SKM-1 (cell line): ENCODE data around the gene YKT6.
"Not testable (repeated sequence)": the region's sequence is repeated elsewhere in the genome, so short reads cannot be mapped to it uniquely, and the experiment has no call there.

Experiments used
- DNase-seq: peaks from one replicate; lab custom pipeline; 2025; ENCODE audit not compliant: unreplicated experiment; lab: John Stamatoyannopoulos, UW

Gene YKT6

GRCh38 chr7:44172352-44172751 is 28.4 kb upstream of the YKT6 start:
- DNase-seq, result no peak

DNA sequence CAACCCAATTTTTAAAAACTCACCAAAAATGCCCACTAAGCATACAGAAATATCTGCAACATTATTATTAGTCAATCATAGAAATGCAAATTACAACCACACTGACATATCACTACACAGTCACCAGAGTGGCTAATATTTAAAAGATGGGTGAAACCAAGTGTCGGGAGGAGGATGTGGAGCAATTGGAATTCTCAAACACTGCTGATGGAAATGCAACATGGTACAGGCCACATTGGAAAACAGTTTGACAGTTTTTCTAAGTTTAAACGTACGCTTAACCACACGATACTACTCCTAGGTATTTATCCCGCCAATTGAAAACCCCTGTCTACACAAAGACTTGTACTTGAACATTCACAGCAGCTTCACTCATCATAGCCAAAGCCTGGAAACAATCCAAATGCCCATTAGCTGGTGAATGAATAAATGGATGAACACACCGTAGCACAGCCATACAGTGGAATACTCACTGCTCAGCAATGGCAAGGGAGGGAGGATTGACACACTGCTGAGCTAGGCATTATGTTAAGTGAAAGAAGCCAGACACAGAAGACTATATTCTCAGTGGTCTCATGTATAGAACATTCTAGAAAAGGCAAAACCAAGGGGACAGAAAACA is 27.9 kb upstream of the YKT6 start:
- DNase-seq, result no peak

- no peak for DNase-seq
Observed at GRCh38 chr7:44173911-44174693, 26.7 kb upstream of the YKT6 start.

DNA sequence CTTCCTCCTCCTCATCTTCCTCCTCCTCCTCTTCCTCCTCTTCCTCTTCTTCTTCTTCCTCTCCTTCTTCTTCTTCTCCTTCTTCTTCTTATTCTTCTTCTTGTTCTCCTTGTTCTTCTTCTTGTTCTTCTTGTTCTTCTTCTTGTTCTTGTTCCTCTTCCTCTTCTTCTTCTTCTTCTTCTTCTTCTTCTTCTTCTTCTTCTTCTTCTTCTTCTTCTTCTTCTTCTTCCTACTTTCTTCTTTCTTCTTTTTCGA is 26.2 kb upstream of the YKT6 start:
- DNase-seq, result not testable (repeated sequence)

- no peak for DNase-seq
Observed at GRCh38 chr7:44175730-44176129, 25.0 kb upstream of the YKT6 start.

DNA sequence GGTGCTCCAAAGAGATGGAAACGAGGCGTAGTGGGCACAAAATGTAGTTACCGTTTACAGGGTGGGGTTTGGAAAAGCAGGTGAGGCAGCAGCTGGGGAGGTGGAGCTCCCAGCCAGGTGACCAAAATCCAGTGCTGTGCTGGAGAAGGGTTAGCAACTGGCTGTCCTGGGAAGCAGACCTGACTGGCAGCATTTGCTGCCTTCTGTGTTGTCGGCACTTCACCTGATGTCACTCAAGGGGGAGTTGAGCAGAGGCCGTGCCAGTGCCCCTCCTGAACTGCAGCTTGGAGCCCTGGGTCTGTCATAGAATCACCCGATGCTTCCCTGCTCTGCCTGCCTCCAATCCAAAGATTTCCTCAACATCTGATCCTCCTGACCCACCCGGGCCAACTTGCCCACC is 24.3 kb upstream of the YKT6 start:
- no peak for DNase-seq

DNA sequence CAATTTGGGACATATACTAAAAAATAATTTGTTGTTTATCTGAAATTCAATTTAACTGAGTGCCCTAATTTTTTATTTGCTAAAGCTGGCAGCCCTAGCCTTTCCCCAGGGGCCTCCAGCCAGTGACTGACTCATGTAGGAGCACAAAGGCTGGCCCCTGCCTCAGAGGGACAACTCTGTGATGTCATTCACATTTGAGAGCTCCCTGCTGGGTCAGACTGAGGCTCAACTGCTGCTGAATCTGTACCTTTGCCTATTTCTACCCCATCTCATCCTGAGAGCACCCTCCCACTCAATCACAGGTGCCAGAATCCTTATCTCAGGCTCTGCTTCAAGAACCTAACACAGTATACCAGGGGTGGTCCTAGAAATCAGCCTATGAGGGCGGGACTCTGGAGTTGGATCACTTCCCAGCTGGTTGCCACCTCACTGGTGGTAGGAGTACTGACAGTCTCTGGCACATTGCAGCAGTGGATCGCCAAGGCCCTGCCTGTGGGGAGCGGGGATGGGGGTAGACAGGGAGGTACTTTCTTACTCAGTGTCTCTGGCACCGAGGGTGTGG is 23.1 kb upstream of the YKT6 start:
- DNase-seq, result no peak

DNA sequence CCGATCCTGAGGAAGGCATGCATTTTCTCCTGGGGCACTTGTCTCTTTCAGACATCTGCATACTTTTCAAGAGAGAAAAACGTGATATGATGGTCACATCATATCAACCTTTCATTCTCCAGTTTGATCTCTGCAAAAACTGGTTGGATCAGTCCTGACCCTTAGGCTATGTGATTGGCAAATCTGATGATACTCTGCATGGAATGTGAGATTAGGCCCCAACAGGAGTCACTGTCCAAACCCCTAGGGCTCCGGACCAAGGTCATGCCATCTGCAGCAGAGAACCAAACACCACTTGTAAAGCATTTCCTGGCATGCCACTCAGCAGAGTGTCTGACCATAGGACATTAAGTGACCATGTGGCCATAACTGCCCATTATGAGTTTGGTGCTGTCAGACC is 20.1 kb upstream of the YKT6 start:
- DNase-seq, result no peak

DNA sequence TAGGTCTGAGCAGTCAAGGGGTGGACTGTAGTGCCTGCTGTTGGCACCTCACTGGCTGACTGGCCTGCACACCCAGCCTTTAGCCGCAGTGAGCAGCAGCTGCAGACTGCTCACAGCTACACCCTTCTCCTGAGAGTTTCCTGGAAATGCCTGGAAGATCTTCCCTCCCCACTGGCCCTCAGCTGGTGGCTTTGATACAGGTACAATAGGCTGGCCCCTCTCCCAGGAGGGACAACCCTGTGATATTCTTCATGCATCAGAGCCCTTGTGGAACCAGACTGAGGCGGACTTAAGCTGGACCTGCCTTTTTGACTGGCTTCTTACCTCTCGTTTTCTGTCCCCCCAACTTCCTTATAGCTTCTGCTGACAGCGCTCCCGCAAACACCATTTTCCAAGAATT is 18.0 kb upstream of the YKT6 start:
- DNase-seq, result no peak

DNA sequence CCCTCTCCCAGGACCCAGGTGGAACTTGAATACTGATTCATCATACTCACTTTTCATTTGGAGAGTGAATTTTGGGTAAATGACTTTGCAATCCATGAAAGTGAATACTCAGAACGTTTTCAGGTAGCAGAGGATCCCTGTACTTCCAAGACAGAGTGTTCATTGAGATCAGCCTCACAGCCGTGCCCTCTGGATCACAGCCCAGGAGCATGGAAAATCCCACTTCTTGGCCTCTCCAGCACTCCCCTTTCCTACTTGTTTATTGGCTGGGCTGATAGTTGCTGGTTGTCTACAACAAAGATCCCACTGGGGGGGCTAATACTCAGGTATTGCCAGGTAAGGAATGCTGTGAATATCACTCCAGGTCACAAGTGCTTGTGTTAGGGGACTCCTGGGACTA is 17.4 kb upstream of the YKT6 start:
- no peak for DNase-seq

DNA sequence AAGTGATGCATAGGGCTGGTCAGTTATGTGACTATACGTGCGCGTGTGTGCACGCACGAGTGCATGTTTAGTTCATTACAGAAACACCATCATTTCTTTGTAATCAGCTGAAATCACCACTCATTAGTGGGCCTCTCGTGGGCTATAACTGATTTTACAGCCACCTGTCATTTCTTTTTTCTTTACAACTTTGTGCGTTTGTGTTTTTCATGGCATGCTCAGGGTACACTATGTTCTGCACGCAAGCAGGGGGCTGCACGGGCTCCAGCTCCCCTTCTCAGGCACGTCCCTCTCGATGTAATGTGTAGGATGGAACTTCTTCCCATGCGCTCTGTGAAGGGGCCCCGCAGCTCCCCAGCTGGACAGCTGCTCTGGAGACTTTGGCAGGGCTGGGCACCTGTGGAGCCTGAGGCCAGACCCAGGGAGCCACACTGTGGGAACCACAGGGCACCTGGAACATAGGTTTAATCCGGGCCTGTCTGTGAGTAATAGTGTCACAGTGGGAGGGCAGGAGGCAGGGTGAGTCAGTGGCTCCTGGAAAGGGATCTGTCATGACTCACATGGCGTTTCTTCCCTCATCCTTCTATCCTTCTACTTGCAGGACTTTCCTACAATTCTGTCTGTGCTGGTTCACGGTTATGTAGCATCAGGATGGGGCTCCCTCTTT is 16.4 kb upstream of the YKT6 start:
- DNase-seq, result no peak

DNA sequence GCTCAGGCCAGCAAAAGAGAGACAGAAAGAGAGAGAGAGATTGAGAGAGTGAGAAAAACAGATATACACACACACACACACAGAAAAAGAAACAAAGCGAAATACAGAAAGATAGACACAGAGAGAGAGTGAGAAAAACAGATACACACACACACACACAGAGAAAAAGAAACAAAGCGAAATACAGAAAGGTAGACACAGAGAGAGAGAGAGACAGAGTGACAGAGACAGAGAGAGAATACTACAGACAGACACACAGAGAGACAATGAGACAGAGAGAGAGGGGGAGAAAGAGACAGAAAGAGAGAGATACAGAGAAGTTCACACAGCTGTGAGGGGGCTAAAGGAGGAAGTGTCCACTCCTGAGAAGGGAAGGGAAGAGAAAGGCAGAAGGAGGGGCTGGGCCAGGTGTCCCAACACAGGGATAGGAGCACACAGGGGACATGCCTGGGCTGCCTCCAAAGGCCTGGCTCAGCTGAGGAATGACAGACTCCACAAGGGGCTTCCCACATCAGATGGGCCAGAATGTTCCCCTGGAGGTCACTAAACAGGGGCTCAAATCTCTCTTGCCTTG is 15.8 kb upstream of the YKT6 start:
- no peak for DNase-seq

- DNase-seq, result no peak
Observed at GRCh38 chr7:44185729-44186128, 15.0 kb upstream of the YKT6 start.

DNA sequence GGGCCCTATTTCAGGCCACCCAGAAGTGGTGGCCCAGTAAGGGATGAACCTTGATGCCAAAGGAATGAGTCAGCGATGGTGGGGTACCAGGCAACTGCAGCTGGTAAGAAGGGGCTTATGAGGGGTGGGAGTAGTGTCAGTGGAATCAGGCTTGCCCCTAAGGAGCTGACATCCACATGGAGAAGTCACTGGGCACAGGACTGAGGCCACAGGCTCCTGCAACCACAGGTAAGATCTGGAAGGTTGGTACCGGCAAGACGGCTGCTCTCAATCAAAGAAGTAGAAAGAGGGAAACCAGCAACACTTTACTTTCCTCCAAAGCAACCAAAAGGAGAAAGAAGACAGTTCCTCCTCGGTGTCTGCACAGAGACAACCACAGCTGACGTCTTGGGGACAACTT is 14.0 kb upstream of the YKT6 start:
- no peak for DNase-seq

GRCh38 chr7:44187636-44188416 is 13.0 kb upstream of the YKT6 start:
- no peak for DNase-seq

GRCh38 chr7:44188480-44189225 is 12.1 kb upstream of the YKT6 start:
- no peak for DNase-seq

- DNase-seq, result no peak
Observed at GRCh38 chr7:44189286-44189992, 11.3 kb upstream of the YKT6 start, which contains the start of gene GCK. Gene GCK, minus strand, starts transcription at chr7:44189439. Its CDS starts 486 bp downstream, at chr7:44188953.

DNA sequence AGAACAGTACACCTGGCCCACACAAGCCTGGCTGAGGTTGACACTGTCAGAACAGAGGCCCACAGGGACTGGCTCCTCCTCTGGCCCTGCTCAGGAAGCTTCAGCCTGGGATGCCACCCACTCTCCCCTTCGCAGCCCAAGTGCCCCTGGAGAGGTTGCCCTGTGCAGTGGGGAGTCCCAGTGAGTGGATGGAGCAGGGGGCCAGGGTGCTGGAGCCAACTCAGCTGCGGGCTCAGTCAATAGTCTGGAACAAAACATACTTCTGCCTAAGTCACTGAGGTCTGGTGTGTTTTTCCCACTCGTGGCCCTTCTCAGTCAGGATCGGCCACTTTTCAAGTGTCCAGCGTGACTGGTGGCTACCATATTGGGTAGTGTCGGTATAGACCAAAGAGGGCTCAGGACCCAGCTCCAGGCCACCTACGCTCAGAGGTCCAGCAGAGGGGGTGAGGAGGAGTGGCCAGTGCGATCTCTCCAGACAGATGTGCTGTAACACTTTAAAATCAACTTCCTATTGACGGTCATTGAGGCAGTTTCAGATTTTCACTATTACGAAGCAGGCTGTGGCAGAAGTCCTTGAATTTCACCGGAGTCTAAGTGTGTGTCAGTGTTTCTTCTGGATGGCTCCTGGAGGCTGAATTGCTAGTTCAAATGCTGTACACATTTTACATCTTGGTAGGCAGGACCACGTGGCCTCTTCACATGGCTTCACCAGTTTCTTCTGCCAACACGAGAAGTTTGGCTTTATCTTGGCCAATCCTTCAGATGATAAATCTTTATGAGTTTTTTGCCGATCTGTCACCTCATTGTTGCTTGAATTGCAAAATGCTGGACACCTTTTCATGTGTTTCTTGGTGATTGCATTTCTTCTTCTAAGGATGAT is 10.5 kb upstream of the YKT6 start:
- no peak for DNase-seq

DNA sequence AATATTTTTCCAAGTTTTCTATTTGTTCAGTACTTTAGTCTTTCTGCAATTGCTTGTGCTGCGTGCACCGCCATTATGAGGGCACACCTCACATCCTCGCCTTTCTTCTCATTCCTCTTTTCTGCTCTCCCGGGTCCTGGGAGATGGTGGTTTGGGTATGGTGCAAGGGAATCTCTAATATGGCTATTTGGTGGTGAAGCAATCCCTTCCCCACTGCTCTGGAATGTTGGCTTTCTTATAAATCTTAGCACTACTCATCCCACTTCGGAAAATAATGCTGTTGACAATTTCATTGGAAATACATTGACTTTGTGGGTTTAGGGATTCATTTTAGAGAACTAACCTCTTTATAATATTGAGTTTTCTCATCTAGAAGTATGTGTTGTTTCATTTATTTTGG is 9.6 kb upstream of the YKT6 start:
- DNase-seq, result no peak
